Fibroblast of villous mesenchyme (primary cell): ENCODE results near the gene TBCB. TPM values are rescaled to one million over a fixed set of nuclear protein-coding genes. Genes with fewer than 3 reads are reported as not detected.
"Not testable (repeated sequence)": the region's sequence is repeated elsewhere in the genome, so short reads cannot be mapped to it uniquely, and the experiment has no call there.

Experiments
- DNase-seq: peaks from one replicate; pipeline ENCODE4 v3.0.0-alpha.2; 2010; ENCODE audit warnings: low read depth
- H3K4me3 ChIP-seq: 2 replicates; pipeline ENCODE4 v1.5.1; 2011; ENCODE audit warnings: low read depth, mild to moderate bottlenecking, low read length
- CTCF ChIP-seq: IDR thresholded peaks from 2 replicates; pipeline ENCODE4 v1.5.1; 2012; ENCODE audit warnings: low read depth, mild to moderate bottlenecking, low read length; ENCODE audit not compliant: insufficient read depth
- total RNA-seq: library from RNA; depleted of rRNA; stranded (reverse); fragments of >200 nt; gene quantifications from 2 replicates; pipeline ENCODE4 v1.2.3, GENCODE V29; 2012

Gene TBCB
- total RNA-seq: 144 and 165 TPM in 2 replicates

- DNase-seq: peak; percentile 32
- TF ChIP-seq CTCF: no peak
Measured at GRCh38 chr19:36115453-36116343, at the start of gene TBCB. TSS of gene TBCB (plus strand) at chr19:36115468. CDS start at chr19:36115561, 93 bp downstream.

GRCh38 chr19:36067681-36068080 lies 47.6 kb upstream of the TBCB start:
- TF ChIP-seq CTCF: no peak
- no peak for DNase-seq
- no peak overlapping the region for H3K4me3 ChIP-seq

More at GRCh38 chr19:36115453-36116343, at the start of gene TBCB:
- H3K4me3 ChIP-seq: peak within 1 kb of the TSS; percentile 97

- H3K4me3 ChIP-seq, DNase-seq: not testable (repeated sequence)
Measured at GRCh38 chr19:36068810-36069499, 46.3 kb upstream of the TBCB start.

- no peak for TF ChIP-seq CTCF
- H3K4me3 ChIP-seq: no peak overlapping the region
- no peak for DNase-seq
Measured at GRCh38 chr19:36072081-36072480, 43.2 kb upstream of the TBCB start.

GRCh38 chr19:36073121-36073876 lies 42.0 kb upstream of the TBCB start:
- H3K4me3 ChIP-seq: no peak overlapping the region
- DNase-seq: no peak
- TF ChIP-seq CTCF: no peak

- no peak for TF ChIP-seq CTCF
- DNase-seq: no peak
- no peak overlapping the region for H3K4me3 ChIP-seq
Measured at GRCh38 chr19:36079389-36079945, 35.8 kb upstream of the TBCB start.
